HG03103 (cell line): Measurements from ENCODE around the gene ALCAM.
"Not testable (repeated sequence)": the region's sequence is repeated elsewhere in the genome, so short reads cannot be mapped to it uniquely, and the experiment has no call there.

ENCODE experiments used
- ATAC-seq: cut with Tn5 transposase; IDR thresholded peaks from one replicate; pipeline ENCODE4 v1.9.1; 2021; ENCODE audit warnings: low read depth; ENCODE audit not compliant: unreplicated experiment

Gene ALCAM

DNA sequence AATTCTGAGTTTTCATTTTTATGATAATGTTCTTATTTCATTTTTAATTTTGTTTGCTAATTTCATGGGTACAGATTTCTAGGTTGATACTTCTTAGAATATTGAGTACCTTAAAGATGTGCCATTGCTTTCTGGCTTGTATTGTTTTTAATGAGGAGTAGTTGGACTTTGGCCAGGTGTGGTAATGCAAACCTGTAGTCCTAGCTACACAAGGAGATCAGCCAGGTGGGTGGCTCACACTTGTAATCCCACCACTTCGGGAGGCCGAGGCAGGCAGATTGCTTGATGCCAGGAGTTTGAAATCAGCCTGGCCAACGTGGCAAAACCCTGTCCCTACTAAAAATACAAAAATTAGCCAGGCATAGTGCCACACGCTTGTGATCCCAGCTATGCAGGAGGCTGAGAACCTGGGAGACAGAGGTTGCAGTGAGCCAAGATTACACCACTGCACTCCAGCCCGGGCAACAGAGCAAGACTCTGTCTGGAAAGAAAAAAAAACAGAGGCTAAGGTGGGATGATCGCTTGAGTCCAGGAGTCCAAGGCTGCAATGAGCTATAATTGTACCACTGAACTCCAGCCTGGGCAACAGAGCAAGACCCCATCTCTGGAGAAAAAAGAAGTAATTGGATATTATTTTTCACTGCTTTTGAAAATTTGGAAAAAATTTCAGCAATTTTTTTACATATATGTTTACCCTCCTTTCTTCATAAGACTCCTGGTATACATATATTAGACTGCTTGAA is 198.0 kb downstream of the ALCAM start:
- no peak for ATAC-seq

DNA sequence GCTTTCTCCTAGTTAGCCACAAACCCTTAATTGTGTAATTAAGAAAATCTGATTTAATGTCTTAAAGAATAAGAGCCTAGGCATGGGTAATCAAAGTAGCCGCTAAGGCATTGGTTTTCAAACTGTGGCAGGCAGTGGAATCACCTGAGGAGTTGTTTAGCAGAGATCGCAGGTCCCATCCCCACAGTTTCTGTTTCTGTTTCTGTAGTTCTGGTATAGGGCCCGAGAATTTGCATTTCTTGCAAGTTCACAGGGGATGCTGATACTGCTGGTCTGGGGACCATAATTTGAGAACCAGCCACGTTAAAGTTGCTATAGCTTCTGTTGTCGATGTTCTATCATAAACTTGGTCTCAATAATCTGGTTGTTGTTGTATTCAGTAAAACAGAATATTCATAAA is 204.3 kb downstream of the ALCAM start:
- no peak for ATAC-seq

GRCh38 chr3:105572501-105572900 is 205.8 kb downstream of the ALCAM start:
- no peak for ATAC-seq

DNA sequence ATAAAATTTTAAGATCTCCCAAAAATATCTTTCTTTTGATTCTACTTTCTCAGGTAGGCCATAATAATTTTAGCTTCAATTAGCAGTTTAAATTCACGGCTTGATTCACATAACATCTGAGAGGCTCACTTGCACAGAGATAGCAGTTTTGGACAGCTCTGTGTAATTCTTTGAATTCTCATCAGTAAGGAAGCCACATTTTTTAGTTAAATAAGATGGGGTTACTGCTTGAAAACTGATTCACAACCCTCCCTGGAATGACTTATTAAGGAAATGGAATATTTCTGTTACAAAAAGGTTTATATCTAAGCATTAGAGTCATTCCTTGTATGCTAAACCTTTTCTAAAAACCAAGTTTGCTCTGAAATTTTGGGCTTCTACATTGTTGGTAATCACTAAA is 212.7 kb downstream of the ALCAM start:
- no peak for ATAC-seq

- ATAC-seq: no peak
These were observed 213.7 kb downstream of the ALCAM start for GRCh38 chr3:105580296-105580965.

DNA sequence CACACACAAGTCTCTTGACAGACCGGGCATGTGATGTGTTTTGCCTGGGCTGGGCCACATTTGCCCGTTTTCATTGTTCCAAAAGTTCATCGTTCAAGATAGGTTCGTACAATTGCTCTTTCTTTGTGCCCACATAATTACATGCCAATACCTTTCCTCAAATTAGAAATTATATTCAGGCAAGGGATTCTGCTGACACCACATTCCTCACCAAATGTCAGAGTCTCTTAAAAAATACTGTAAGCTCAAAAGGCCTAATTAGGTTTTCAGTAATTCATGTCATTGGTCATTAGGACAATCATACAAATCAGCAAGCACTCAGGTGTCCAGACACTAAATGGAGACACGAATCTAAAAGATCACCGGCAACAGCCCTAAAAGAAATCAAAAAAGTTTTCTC is 215.3 kb downstream of the ALCAM start:
- ATAC-seq: no peak

GRCh38 chr3:105584003-105584790 is 217.5 kb downstream of the ALCAM start:
- no peak for ATAC-seq

- ATAC-seq: no peak
These were observed 226.6 kb downstream of the ALCAM start for GRCh38 chr3:105593315-105593714.

DNA sequence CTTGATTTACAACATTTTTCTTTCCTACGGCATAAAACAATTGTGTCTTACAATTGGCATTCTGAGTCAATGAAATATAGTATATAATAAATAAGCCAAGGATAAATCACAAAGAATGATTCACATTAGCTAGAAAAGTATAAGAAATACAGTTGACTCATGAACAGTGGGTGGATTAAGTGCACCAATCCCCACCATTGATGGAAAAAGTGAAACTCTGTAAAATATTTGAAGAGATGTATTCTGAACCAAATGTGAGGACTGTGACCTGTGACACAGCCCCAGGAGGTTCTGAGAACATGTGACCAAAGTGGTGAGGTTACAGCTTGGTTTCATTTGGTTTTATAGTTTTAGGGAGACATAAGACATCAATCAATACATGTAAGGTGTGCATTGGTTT is 227.5 kb downstream of the ALCAM start:
- ATAC-seq: no peak

DNA sequence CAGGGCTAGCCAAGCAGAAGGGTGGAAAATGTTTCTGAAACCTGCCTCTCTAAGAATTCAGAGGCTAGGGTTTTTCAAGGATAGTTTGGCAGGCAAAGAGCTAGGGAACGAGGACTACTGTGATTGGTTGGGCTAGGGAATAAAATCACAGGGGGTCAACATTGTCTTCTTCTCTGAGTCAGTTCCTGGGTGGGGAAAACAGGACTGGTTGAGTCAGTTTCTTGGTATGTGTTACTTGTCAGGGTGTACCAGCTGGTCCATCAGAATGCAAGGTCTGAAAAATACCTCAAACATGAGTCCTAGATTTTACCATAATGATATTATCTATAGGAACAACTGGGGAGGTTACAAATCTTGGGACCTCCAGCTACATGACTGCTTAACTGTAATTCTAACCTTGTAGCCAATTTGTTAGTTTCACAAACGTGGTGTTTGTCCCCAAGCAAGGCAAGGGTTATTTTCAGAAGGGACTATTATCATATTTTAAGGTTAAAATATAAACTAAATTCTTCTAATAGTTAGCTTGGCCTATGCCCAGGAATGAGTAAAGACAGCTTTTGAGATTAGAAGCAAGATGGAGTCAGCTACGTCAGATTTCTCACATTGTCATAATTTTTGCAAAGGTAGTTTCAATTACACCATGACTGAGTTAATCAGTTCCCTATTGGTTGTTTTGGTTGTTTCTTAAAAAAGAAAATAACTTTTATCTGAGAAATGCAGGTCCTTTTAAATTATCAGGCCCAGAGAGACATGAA is 231.5 kb downstream of the ALCAM start:
- no peak for ATAC-seq

- ATAC-seq: no peak
These were observed 232.6 kb downstream of the ALCAM start for GRCh38 chr3:105599350-105599749.

GRCh38 chr3:105601756-105602155 is 235.0 kb downstream of the ALCAM start:
- not testable (repeated sequence) for ATAC-seq

DNA sequence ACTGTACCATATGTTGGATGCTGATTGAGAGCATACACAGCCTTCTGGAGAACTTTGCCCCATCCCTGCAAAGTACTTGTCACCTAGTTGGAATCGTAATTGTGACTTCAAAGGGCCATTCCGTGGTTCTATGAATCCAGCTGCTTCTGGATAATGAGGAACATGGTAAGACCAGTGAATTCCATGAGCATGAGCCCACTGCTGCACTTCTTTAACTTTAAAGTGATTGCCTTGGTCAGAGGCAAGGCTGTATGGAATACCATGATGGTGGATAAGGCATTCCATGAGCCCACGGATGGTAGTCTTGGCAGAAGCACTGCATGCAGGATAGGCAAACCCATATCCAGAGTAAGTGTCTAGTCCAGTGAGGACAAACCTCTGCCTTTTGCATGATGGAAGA is 235.6 kb downstream of the ALCAM start:
- ATAC-seq: not testable (repeated sequence)

DNA sequence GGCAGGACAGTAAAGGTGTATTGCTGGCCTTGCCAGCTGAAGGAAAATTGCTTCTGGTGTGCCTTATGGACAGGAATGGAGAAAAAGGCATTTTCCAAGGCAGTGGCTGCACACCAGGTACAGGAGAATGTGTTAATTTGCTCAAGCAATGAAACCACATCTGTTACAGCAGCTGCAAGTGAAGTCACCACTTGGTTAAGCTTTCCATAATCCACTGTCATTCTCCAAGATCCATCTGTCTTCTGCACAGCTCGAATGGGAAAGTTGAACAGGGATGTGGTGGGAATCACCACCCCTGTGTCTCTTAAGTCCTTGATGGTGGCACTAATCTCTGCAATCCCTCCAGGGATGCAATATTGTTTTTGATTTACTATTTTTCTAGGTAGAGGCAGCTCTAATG is 236.8 kb downstream of the ALCAM start:
- not testable (repeated sequence) for ATAC-seq

DNA sequence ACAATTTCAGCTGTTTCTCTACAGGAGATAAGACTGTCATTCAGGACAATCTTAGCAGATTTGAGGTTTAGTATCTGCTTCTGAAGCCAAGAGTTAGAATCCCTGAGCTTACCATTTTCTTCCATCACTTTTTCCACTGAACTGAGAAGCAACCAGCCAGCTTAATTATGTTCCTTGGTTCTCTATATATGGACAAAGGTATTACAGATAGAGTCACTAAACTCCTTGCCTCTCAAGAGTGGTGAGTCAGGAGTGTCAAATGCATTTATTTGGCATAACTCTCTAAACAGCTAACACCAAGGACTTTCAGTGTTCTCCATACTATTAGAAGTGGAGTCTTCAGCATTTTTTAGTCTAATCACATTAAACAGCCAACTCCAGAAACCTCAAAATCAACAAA is 239.3 kb downstream of the ALCAM start:
- ATAC-seq: no peak

- ATAC-seq: no peak
These were observed 241.9 kb downstream of the ALCAM start for GRCh38 chr3:105608623-105609022.

- ATAC-seq: no peak
These were observed 243.8 kb downstream of the ALCAM start for GRCh38 chr3:105610473-105610872.

GRCh38 chr3:105611304-105612192 is 244.8 kb downstream of the ALCAM start:
- ATAC-seq: no peak

GRCh38 chr3:105613120-105613519 is 246.4 kb downstream of the ALCAM start:
- ATAC-seq: no peak
